SK-MEL-5 (cell line): ENCODE measurements around the gene PTPRS. TPM values are rescaled to one million over a fixed set of nuclear protein-coding genes. Genes with fewer than 3 reads are reported as not detected.
A peak's percentile ranks its signal among the peaks of the same experiment; 100 is the strongest.
"Not testable (repeated sequence)": the region's sequence is repeated elsewhere in the genome, so short reads cannot be mapped to it uniquely, and the experiment has no call there.

Source experiments
- DNase-seq: peaks from one replicate; pipeline ENCODE4 v3.0.0-alpha.2; 2016; ENCODE audit warnings: low read depth, low spot score
- in situ Hi-C: cut with HindIII; loops from 2 replicates; pipeline ENCODE4 v1.10.0; 2016; ENCODE audit warnings: low sequenced_read_pairs, high pct_unique_total_duplicates, low pct_unique_long_range_greater_than_20kb
- polyA plus RNA-seq, 2 experiments: library from polyadenylated mRNA; depleted of rRNA; stranded (reverse); fragments of >200 nt; gene quantifications; 2 replicates each; pipeline ENCODE4 v1.2.3, GENCODE V29; 2015
- total RNA-seq: library from RNA; depleted of rRNA; stranded (reverse); fragments of >200 nt; shearing (Covaris generic); gene quantifications from 2 replicates; pipeline ENCODE4 v1.2.3, GENCODE V29; 2014; rRNA removed

The PTPRS gene
- total RNA-seq, result 74.6 and 79.7 TPM in 2 replicates
- polyA plus RNA-seq (2015; cell fraction: cytosol; rRNA removed), result 87.9 and 123 TPM in 2 replicates
- 76.4 and 80.9 TPM in 2 replicates for polyA plus RNA-seq (2015; cell fraction: nucleus; rRNA removed)

DNA sequence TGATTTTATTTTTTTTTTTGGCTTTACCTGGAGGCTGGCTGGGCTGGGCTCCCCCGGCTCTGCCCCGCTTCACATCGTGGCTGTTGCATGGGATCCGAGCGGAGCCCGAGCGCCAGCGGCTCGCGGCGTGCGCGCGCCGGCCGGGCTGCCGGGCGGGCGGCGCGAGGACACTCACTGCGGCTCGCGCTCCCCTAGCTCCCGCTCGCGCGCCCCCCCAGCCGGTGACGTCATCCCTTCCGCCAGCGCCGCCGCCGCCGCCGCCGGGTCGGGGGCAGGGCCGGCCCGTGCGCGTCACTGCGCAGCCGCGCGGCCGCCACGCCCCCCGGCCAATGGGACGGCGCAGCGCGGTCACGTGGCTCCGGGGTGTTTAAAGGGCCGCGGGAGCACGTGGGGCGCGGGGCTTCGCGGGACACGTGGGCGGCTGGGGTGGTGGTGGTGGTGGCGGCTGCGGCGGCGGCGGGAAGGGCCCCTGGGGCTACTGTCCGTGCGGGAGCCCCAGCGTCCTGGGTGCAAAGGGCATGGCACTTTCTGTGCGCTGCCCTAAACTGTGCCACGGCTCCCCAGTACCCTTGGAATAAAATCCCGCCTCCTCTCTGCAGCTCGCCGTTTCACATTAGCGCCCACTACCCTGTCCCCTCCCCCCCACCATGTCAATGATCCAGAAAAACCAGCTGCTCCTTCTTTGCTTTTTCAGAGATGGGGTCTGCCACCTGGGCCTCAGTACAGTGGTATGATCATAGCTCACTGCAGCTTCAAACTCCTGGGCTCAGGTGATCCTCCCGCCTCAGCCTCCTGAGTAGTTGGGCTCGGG, at the start of gene PTPRS:
Gene PTPRS (minus strand): TSS at position 176 of the 811 bp plus-strand sequence. CDS start 54,672 bp downstream, outside the sequence.
- in situ Hi-C loops, result loop anchor here (25.0 kb wide), 1 partner anchor 146 kb away; no protein-coding TSS in a partner anchor
- DNase-seq, result peak; percentile 76

DNA sequence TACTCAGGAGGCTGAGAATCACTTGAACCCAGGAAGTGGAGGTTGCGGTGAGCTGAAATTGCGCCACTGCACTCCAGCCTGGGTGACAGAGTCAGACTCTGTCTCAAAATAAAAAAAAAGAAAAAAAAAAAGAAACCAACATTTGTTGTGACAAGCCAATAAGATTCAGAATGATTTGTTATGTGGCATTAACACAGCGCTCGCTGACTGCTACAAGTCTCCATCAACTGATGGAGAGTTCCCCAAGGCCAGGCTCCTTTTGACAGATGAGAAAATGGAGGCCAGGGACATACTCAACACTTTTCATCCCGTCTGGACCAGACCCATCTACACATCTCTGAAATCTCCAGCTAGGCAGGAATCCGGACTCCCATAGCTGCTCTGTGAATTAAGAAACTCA, 48.7 kb upstream of the PTPRS start:
- DNase-seq, result no peak
- in situ Hi-C loops, result no loop called here

DNA sequence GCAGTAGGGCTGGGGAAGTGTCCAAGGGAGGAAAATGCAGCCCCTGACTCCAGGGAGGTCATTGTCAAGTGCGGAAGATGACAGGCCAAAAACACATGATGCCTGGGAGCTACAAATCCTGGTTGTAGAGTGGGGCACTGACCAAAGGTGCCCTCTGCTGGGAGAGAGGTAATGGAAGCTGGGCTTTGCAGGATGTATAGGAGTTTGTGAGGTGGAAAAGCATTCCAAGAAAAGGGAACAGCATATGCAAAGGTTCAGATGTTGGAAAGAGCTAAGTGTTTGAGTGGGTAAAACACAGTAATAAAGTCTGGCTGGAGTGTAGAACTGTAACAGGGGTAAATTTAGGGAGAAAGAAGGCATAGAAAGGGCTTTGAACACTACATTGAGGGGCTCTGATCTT, 46.9 kb upstream of the PTPRS start:
- DNase-seq, result no peak
- in situ Hi-C loops, result no loop called here

DNA sequence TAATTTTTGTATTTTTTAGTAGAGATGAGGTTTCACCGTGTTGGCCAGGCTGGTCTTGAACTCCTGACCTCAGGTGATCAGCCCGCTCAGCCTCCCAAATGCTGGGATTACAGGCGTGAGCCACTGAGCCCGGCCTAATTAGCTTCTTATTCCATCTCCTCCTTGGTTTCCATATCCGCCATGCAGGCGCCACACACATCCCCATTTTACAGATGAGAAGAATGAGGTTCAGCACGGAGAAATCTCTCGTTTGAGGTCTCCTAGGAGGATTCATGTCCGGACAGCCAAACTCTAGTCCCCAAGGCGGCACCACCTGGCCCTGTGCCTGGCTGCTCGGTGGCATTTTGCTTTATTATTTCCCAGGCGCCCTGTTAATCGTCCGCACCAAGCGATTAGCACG, 46.2 kb upstream of the PTPRS start:
- in situ Hi-C loops, result no loop called here
- no peak for DNase-seq

DNA sequence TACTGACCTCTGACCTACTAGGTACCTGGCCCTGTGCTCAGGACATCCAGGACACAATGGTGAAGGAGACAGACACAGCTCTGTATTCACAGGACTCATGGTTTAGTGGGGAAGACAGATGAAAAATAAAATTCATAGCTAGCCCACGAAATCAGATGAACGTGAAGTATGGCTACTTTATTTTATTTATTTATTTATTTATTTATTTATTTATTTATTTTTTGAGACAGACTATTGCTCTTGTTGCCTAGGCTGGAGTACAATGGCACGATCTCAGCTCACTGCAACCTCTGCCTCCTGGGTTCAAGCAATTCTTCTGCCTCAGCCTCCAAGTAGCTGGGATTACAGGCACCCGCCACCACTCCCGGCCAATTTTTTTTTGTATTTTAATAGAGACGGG, 40.6 kb upstream of the PTPRS start:
- in situ Hi-C loops, result not testable (repeated sequence)

DNA sequence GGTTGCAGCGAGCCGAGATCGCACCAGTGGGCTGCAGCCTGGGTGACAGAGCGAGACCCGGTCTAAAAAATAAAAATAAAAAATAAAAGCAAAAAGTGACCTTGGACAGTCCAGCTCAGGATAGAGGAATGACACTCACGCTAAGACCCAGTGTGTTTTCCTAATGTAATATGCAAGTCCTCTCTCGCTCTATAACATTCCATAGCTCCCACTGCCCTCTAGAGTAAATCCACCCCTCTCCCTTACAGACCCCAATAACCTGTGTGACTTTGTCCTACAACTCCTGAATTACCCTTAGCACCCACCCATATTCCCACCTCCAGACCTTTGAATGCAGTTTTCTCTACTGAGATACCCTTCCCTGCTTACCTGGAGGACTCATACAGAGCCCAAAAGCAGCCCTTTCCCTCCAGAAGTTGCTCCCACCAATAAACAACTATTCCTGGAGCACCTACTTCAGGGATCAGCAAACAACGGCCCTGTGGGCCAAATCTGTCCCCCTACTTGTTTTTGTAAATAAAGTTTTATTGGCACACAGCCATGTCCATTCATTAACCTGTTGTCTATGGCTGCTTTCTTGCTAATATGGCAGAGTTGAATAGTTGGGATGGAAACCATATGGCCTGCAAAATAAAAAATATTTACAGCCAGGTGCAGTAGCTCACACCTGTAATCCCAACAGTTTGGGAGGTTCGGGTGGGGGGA, 39.8 kb upstream of the PTPRS start:
- no peak for DNase-seq
- in situ Hi-C loops, result no loop called here

More for the DNA sequence above, 40.6 kb upstream of the PTPRS start:
- not testable (repeated sequence) for DNase-seq

DNA sequence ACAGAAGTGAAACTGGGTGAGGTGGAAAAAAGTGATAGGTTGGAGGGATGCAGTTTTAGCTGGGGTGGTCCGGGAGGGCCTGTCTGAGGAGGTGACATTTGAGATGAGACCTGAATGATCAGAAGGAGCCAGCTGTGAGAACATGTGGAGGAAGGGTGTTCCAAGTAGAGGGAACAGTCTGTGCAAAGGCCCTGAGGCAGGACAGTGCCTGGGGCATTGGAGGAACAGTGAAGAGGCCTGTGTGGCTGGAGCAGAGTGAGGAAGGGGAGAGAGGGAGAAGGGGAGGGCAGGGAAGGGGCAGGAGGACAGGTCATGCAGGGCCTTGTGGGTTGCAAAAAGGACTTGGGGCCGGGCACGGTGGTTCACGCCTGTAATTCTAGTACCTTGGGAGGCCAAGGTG, 36.3 kb upstream of the PTPRS start:
- DNase-seq, result no peak
- in situ Hi-C loops, result no loop called here

DNA sequence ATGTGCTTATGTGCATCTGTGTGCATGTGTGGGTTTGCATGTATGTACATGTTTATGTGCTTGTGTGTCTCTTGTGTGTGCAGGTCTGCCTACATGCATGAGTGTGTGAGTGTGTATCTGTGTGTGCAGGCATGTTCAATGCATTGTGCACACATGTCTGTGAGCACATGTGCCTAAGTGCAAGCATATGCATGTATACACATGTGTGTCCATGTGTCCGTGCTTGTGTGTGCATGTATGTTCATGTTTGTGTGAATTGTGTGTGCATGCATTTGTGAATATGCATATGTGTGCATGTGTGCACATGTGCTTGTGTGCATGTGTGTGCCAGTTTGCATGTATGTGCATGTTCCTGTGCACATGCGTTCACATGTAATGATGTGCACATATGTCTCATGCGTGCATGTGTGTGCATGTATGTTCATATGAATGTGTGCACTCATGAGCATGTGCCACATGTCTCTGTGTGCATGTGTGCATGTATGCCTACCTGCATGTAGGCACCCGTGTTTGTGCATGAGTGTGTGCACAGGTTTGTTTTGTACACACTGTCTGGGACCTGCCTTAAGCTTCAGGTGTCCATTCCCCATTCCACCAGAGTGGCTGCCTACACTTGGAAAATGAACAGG, 32.1 kb upstream of the PTPRS start:
- in situ Hi-C loops, result no loop called here
- no peak for DNase-seq

DNA sequence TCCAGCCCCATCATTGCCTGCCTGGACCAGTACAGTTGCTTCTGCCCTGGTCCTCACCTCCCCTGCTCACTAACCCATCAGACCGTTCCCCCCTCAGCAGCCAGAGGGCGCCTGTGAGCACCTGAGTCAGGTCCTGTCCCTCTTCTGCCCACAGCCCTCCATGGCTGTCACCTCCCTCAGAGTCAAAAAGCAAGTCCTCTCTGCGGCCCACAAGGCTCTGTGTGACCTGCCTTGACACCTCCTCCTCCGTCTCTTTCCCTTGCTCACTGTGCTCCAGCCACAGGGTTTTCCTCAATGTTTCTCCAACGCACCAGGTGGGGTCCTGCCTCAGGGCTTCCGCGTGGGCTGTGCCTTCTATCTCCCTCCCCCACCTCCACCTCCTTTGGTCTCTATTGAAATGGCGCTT, 29.4 kb upstream of the PTPRS start:
- peak; percentile 58 for DNase-seq
- in situ Hi-C loops, result no loop called here

DNA sequence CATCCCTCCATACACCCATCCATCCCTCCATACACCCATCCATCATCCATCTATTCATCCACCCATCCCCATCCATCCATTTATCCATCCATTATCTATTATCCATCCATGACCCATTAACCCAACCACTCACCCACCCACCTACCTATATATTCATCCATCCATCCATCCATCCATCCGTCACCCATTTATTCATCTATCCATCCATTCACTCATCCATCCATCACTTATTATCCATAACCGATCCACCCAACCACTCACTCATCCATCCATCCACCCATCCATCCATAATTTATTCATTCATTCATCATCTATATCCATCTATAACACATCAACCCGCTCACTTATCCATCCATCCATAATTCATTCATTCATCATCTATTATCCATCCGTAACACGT, 28.7 kb upstream of the PTPRS start:
- in situ Hi-C loops, result no loop called here
- no peak for DNase-seq

DNA sequence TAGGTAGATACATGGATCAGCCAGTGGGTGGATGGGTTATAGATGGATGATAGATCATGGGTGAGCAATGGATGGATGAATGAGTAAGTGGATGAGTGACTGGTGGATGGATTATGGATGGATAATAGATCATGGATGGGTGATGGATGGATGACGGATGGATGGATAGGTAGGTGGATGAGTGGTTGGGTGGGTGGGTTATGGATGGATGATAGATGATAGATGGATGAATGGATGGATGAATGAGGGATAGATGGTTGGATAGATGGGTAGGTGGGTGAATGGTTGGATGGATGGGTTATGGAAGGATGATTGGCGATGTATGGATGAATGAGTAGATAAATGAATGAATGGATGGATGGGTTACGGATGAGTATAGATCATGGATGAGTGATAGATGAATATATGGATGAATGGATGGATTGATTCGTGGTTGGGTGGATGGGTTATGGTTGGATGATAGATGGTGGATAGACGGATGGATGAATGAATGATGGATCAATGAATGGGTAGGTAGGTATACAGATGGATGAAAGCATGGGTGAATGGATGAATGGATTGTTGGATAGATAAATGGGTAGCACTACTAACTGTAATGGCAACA, 27.0 kb upstream of the PTPRS start:
- no peak for DNase-seq
- in situ Hi-C loops, result no loop called here

DNA sequence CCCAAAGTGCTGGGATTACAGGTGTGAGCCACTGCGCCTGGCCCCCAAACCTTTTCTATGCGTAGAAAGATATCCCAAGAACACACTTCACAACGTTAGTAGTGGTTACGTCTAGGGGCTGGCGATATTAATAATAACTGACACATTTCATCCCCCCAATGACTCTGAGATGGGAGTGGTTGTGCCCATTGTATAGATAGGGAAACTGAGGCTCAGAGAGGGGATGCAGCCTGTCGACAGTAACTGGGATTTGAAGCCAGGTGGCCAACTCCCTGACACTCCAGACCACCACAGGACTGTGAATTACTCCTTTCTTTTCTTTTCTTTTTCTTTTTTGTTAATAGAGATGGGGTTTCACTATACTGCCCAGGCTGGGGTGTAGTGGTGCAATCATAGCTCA, 25.3 kb upstream of the PTPRS start:
- DNase-seq, result no peak
- in situ Hi-C loops, result no loop called here

DNA sequence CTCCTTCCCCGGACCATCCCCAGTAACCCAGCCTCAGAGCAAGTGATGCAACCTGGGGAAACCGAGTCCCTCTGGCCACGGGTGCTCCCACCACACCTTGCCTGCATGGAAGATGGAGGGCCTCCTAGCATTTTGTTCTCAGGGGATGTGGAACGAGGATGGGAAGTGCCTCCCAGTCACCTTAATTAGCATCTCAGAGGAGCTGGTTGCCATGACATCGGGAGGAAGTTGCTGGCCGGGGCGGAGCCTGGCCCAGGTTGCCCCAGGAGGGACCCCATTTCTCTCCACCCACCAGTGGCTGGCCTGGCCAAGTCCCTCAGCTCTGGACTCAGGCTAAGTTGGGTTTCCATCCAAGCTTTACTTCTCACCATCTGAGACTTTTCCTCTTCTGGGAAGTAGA, 24.1 kb upstream of the PTPRS start:
- in situ Hi-C loops, result no loop called here
- DNase-seq, result no peak

DNA sequence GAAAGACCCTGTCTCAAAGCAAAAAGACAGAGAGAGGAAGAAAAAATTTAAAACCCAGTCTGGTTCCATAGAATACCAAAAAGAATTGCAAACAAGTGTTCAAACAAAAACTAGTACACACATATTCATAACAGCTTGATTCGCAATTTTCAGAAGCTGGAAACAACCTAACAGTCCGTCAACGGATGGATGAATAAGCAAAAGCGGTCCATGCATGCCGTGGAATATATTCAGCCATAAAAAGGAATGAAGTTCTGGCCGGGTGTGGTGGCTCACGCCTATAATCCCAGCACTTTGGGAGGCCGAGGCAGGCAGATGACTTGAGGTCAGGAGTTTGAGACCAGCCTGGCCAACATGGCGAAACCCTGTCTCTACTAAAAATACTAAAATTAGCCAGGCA, 21.2 kb upstream of the PTPRS start:
- DNase-seq, in situ Hi-C loops: not testable (repeated sequence)

DNA sequence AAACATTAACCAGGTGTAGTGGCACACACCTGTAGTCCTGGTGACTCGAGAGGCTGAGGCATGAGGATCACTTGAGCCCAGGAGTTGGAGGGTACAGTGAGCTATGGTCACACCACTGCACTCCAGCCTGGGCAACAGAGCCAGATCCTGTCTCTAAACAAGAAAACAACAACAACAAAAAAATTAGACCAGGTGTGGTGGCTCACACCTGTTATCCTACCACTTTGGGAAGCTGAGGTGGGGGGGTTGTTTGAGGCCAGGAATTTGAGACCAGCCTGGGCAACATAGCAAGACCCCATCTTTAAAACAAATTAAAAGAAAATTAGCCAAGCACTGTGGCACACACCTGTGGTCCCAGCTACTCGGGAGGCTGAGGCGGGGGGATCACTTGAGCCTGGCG, 20.8 kb upstream of the PTPRS start:
- no peak for DNase-seq
- in situ Hi-C loops, result no loop called here

DNA sequence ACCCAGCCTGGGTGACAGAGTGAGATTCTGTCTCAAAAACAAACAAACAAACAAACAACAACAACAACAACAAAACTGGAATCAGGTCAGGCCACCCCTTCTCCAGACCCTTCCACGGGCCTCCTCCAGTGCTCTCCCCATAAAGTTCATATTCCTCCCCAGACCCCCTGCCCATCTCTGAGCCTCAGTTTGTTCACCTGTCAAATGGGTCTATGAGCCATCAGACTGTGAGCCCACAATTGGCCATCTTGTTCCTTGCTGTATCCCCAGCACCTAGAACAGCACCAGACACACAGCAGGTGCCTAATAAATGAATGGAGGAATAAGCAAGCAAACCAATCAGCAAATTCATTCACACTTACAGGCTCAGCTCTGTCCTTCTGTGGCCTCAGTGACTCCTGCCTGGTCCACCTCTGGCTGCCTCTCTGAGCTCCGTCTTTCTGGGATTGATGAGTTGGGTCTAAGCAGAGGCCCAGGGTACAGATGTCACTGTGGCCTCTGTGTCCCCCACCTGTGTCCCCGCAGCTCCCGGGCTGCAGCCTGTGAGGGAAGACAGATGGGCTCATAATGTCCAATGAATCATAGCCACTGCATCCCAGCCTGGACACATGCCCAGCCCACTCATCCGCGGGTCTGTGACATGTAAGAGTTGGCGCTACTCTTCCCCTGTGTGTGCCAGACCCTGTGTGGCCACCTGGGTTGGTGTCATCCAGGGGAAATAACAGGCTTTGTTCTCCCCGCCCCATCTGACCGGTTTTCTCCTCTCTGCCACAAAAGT, 19.6 kb upstream of the PTPRS start:
- in situ Hi-C loops, result no loop called here
- no peak for DNase-seq

DNA sequence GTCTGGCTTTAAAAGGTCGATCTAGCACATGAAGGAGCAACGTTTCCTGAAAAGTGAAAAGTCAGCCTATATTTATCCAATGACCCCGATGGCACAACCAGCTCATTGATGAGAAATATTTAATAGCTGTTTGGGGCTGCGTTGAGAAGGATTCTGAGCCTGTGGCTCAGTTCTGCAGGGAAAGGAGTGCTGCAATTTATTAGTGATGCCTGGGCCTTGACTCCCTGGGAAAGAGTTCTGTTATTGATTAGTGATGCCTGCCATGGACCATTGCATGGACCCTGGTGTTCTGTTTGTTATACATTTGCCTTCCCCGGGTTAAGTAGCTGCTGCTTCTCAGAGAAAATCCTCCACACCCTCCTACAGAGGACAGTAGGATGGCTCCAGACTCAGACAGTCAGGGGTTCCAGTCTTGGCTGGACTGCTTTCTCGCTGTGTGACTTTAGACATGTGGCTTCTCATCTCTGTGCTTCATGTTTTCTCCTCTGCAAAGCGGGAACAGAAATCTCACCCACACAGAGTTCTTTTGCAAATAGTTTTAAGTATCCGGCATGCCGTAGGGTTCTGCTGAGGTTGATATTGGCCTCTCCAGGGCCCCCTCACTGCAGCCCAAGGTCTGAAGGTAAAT, 17.7 kb upstream of the PTPRS start:
- in situ Hi-C loops, result no loop called here
- peak; percentile 26 for DNase-seq
